Hematopoietic multipotent progenitor cell treated with erythropoietin and hydrocortisone succinate and interleukin-3 and kit ligand, for 4 days (in vitro differentiated cells): Measurements from ENCODE around the gene TMC2.
A peak's percentile ranks its signal among the peaks of the same experiment; 100 is the strongest.

Source experiments
- DNase-seq: peaks from one replicate; pipeline ENCODE4 v3.0.0-alpha.2; 2015

Gene TMC2

DNA sequence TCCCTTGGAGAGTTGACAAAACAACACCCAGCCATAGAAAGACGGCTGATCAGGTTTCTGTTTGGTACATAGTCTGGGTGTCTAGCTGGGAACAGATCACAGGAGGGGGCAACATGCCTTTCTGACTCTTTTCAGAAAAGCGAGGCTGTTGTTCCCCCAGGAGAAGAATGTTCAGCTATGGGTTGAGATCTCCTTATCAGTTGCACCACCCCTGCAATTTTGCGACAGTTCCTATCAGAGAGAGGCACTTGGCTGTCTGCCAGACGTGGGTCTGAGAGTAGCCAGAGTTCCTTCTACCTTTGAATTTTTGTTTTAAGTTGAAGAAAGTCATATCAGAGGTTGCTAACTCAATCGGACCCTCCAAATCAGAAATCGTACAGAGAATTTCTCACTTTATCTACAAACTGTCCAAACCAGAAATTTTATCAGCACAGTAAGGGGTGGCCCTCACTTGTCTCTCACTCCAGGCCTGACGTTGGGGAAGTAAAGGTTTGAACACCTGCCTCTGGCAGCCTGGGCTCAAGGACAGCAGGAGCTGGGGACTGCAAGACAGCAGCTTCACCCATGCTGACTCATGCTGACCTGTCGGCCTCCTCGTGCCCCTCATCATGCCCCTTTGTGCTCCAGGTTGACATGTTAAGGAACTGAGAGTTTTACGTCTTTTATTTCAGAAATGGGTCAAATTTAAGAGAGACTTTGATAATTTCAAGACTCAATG is 42.3 kb downstream of the TMC2 start:
- DNase-seq = peak; percentile 79

DNA sequence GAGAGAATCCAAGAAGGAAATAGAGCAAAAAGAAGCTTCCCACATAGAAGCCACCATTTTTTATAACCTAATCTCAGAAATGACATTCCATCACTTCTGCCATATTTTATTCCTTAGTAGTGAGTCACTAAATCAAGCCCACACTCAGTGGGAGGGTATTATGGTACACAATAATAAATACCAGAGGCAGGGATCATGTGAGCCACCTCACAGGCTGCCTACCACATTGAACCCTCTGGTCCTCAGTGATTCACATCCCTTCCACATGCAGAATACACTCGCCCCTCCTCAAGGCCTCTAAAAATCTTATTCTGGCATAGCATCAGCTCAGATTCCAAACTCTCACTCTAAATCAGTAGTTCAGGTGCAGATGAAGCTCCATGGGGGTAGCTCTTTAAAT is 49.4 kb downstream of the TMC2 start:
- DNase-seq = no peak

DNA sequence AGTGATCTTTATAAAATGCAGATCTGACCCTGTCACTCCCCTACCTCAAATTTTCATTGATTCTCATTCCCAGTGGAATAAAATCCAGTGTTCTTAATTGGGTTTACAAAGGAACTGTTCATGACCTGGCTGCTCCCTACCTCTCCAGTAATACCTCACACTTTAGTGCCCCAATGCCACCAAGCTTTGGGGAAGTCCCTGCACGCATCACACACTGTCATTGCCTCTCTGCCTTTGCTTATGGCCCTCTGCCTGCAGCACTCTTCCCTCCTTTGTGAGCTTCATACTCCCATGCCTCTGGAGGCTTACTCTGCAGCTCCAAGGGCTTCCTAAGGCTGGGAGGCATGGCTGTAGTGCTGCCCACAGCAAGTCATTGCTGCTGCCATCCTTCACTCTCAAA is 57.4 kb downstream of the TMC2 start:
- no peak for DNase-seq

DNA sequence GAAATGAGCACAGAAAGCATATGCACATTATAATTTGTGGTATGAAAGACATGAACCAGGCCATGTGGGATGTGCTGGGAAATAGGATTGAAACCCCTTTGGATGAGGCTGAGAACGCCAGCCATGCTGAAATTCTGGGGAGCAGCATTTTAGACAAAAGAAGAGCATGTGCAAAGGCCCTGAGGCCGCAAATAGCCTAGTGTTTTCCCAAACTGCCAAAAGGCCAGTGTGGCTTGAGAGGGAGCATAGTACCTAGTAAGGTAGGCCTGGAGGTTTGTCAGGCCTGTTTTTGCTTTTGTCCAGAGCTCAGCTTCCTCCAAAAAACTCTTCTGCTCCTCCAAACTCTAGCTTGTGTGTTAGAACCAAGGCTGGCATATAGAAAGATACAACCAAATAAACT is 58.7 kb downstream of the TMC2 start:
- DNase-seq = no peak

DNA sequence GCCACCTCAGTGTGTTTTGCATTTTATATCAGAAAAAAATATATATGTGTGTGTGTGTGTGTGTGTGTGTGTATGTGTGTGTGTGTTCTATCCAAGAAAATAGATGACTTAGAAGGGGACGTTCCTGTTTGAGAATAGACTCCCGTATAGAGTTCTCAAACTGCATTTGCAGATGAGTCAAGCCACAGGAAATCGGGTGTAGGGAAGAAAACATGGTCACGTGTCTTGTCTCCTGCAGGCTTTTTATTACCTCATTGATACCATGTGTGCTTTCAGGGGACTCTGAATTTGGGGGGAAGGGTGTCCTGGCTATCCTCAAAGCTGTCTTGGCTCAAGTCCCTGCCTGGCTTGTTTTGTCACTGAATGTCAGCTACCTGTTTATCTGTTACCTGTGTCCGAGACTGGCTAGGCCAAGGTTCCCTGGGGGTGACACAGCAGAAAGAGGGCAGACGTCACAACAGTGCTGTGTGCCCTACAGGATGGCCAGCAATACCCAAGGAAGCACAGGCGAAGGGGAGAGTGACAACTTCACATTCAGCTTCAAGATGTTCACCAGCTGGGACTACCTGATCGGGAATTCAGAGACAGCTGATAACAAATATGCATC is 60.4 kb downstream of the TMC2 start:
- no peak for DNase-seq

DNA sequence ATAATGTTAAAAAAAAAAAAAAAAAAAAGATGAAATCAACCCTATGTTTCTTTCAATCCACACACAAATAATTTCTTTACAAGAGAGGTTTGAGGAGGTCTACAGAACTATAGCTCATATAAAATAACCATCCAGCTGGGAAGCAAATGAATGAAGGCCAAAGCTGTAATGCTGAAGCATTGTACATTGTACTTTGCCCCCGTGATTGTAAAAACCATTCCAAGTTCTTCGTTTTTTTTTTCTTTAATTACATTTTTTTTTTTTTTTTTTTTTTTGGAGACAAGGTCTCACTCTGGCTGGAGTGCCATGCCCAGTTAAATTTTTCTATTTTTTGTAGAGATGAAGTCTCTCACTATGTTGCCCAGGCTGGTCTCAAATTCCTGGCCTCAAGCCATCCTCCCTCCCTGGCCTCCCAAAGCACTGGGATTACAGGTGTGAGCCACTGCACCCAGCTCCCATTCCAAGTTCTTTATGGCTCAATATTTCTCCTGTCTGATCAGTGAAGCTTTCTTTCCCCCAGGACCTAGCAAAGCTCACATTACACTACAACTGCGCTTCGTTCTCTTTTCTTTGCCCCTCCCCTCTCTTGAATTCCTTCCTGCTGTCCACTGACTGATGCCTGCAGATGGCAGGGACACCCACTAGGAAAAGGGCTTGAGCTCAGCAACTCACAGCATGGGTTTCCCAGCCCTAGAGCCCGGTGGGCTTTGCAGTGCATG is 63.1 kb downstream of the TMC2 start:
- DNase-seq = no peak

DNA sequence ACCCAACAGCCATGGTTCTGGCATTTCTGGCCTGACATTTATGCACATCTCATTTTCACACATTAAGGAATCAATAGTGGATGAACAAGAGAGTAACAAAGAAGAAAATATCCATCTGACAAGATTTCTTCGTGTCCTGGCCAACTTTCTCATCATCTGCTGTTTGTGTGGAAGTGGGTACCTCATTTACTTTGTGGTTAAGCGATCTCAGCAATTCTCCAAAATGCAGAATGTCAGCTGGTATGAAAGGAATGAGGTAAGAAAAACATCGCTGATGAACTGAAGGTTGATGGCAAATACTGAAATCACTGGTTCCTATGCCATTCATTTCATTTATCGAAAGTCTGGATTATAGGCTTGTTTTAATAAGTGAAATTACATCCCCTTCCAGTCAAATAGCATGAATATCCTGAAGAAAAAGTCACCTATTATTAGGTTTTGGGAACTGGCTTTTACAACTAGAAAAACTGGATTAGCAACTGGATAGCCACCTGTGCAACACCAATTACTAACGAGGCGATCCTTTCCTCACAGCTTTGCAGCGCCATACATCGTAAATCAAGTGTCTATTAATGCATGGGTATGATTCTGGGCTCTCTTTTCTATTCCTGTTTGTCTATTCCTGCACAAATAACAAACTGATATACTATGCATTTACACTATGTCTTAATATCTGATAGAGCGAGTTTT is 65.8 kb downstream of the TMC2 start:
- DNase-seq = no peak

DNA sequence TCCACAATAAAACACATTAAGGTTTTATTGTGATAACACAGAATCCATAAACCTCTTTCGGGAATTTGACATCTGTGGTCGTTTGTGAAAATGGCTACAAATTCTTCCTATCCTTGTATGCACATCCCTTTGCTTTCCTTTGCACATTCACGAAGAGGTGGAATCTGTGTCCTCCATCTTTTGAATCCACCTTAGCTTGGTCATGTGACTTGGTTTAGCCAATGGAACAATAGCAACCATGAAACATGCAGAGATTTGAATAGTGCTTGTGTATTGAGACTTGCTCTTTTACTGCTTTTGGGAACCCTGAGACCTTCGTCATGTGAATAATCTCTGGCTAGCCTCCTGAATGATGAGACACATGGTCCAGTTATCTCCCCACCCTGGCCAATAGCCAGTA is 66.4 kb downstream of the TMC2 start:
- DNase-seq = no peak

DNA sequence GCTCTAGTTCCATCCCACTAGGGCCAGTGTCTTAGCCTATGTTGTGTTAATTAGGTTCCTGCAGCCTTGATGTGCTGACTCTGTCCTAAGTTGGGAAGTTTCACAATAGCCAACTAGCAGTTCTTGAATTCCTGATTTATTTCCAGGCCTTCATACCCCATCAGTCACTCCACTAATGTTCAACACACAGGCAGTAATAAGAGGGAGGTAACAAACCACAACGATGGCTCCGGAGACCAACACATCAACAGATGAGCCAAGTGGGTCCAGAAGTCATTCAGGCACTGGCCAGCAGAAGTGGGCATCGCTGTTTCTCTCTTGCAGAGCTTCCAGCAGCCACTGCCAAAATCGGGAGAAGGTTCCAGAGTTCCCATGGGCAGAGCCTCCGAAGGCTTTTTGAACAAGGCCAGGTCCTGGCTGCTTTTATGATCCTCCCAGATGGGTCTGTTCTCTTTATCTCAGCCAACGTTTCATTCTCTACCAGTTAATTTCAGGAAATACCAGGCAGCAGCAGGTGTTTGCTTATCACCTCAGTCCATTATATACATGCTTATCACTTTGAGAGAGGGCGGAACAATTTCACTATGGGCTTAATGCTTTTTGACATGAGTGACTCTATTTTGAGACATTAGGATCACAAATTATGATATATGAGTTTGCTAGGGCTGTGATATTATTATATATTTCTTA is 67.6 kb downstream of the TMC2 start:
- DNase-seq = peak; percentile 44

DNA sequence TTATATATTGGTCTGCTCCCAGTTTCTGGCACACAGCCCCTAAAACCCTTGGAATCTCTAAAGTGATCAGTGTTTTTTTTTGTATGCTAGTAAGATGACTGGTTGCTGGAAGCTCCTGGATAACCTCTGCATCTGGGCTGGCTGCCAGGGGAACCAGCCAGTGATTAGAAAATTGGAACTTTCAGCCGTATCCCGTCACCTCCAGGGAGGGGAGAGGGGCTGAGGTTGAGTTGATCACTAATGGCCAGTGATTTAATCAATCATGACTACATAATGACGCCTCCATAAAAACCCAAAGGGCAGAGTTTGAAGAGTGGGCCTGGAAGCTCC is 68.1 kb downstream of the TMC2 start:
- peak; percentile 8 for DNase-seq

DNA sequence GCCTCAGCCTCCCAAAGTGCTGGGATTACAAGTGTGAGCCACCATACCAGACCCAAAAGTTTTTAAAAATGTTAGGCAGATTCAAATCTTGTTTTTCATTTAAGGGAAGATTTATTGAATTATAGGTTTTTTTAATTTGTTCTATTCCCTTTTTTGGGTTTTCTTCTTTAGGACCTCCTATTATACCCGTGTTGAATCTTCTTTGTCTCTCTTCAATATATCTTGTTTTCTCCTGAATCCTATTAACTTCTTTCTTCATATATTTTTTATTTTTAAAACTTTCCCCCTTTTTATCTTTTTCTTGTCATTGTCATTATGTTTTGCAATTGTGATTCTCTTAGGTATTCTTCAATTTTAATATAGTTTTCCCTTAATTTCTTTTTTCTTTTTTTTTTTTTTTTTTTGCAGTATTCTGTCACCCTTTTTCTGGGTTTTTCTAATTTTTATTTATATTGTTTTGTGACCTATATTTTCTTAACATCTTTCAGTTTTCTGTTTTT is 70.2 kb downstream of the TMC2 start:
- DNase-seq = no peak

DNA sequence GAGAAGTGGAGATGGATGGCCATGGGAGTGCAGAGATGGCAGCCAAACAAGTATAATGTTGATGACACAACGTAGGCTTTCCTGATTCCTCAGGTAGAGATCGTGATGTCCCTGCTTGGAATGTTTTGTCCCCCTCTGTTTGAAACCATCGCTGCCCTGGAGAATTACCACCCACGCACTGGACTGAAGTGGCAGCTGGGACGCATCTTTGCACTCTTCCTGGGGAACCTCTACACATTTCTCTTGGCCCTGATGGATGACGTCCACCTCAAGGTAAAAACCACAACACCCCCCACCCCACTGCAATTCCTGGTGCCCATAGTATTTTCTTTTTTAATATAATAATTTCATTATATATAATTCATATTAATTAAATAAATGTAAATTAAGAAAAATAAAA is 74.0 kb downstream of the TMC2 start:
- DNase-seq = no peak

DNA sequence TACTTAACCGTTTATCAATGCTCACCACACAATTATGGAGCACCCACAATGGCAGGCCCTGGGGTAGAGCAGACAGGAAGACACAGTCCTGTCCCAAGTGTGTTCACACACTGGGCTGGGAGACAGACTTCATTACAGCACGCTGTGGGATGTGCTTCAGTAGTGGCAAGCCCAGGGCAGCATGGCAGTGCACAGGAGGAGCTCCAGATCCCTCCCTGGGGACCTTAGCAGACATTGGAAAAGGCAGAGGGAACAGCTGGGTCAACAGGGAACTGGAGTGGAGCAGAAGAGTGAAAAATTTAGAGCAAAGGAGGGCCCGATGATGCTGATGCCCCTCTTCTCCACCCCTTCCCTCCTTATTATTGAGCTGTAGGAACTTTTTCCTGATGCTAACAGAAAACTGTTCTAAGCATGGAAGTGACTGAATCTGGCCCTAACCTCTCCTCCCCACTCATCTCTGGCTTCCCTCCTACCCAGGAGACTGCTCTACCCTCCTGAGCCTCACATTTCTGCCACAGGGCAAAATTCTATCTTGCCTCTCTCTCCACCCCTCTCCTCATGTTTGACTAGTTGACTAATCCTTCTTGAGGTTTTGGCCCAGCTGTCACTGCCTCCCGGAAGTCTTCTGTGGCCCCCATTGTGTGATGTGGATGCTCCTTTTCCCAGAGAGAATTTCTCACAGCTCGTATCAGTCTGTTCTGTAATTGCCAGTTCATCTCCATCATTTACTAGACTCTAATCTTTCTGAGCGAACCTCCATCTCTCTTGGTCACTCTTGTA is 74.8 kb downstream of the TMC2 start:
- no peak for DNase-seq

DNA sequence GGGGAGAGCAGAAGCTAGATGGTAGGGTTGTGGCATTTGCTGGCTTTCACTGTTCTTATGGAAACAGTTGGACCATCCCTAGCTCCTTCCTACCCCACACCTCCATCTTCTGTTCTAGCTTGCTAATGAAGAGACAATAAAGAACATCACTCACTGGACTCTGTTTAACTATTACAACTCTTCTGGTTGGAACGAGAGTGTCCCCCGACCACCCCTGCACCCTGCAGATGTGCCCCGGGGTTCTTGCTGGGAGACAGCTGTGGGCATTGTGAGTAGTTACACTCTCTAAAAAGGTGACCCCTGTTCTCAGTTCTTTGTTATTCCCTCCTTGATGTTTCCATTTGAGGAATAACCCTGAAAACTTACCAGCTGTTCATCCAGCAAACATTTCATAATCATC is 75.7 kb downstream of the TMC2 start:
- DNase-seq = no peak

DNA sequence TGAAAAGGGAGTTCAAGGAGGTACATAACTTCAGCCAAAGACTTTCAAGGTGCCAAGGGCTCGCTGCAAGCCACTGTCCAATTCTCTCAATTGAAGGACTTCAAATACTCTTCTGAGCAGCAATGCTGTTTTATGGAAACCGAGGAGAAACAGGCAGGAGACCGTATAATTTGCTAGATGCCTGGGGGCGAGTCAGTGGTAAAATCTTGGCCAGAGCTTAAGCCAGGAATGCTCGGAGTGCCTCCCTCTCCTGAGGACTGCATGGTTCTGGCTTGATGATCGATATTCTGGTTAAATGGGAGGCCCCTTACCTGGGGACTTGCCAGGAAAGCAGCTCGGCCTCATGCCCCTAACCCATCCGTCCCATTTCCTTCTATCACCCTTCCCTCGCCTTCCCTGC is 80.3 kb downstream of the TMC2 start:
- DNase-seq = no peak

DNA sequence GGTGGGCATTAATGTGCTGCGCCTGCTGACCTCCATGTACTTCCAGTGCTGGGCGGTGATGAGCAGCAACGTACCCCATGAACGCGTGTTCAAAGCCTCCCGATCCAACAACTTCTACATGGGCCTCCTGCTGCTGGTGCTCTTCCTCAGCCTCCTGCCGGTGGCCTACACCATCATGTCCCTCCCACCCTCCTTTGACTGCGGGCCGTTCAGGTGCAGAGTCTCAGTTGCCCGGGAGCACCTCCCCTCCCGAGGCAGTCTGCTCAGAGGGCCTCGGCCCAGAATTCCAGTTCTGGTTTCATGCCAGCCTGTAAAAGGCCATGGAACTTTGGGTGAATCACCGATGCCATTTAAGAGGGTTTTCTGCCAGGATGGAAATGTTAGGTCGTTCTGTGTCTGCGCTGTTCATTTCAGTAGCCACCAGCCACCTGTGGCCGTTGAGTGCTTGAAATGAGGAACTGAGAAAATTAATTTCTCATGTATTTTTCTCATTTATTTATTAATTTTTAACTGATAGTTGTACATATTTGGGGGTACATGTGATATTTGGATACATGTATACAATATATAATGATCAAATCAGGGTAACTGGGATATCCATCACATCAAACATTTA is 80.8 kb downstream of the TMC2 start:
- DNase-seq = no peak

DNA sequence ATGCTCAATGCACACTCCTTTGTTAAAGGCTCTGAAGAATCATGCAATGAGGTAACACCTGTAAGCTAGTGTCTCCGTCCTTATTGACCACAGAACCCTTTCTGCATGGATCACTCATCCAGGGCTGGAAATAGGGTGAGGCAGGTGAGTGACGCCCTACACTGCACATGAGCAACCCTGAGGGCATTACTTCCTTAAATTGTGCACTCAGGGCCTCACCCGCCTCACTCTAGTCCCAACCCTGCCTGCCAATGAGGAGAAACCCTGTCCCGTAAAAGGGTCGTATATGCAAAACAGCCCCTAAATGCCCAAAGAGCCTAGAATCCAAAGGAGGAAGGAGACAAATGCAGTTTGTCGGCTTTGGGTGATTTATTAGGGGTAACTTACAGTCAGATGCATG is 82.4 kb downstream of the TMC2 start:
- no peak for DNase-seq

DNA sequence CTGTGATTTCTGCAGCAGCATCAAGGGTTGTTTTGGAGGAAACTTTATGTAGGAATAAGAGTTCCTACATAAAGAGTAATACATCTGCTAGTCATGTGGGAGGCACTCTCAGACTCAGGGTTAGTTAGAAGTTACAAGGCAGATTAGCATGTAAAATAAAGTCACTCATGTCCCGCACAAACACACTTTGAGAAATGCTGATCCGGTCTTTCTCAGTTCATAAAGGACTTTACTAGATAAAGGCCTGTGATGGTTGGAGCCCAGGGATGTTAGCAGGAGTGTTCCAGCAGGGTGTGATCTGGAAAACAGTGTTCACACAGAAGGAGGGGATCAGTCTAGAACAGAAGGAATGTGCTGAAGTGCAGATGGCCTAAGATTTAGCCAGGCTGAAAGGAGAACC is 83.0 kb downstream of the TMC2 start:
- DNase-seq = no peak

DNA sequence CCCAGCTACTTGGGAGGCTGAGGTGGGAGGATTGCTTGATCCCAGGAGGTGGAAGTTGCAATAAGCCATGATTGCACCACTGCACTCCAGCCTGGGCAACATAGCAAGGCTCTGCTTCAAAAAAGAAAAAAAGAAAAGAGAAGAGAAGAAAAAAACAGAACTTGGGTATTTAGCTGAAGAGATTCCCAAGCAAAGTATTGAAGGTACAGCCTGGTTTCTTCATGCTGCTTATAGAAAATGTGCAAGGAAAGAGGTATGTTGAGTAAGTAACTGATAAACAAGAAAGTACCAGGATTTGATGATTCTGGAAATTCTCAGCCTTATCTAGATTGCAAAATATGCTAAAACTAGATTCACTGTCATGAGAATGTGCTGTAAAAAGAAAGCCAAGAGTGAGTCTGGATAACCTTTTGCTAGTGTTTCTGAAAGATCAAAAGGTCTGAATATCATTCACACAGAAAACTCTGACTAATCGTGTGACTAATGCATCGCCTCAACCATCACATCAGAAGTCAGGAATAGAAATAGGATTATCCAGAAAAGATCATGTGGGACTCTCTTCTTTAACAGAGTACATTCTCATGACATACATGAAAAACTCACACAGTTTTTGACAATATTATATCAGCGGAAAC is 83.7 kb downstream of the TMC2 start:
- DNase-seq = no peak

DNA sequence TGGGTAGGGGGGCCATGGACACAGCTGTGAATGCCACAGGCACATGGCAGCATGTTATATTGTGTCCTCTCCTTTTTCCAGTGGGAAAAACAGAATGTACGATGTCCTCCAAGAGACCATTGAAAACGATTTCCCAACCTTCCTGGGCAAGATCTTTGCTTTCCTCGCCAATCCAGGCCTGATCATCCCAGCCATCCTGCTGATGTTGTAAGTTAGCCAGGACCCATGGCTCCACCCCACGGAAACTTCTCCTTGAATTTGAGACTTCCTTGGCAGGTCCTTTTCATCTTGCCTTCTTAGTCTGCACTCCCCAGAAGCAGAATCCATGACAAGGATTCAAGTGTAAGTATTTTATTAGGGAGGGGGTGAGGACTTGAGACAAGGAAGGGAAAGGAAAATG is 87.8 kb downstream of the TMC2 start:
- no peak for DNase-seq

DNA sequence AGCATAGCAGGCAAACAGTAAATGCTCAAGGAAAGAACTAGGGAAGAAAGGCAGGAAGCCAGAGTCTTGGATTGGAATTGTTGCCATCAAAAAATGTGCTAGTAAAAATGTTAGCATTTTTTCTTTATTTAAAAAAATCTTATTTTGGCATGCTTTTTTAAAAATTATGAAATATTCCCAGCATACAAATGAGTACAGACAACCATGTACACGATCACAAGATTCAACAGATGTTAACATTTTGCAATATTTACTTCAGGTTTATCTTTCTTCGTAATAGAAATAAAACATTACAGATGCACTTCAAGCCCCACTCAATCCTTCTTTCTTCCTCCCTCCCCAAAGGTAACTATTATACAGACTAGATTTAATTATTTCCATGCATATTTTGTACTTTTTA is 88.7 kb downstream of the TMC2 start:
- no peak for DNase-seq
